ENCODE results near the gene PIP4K2C.

PIP4K2C gene

DNA sequence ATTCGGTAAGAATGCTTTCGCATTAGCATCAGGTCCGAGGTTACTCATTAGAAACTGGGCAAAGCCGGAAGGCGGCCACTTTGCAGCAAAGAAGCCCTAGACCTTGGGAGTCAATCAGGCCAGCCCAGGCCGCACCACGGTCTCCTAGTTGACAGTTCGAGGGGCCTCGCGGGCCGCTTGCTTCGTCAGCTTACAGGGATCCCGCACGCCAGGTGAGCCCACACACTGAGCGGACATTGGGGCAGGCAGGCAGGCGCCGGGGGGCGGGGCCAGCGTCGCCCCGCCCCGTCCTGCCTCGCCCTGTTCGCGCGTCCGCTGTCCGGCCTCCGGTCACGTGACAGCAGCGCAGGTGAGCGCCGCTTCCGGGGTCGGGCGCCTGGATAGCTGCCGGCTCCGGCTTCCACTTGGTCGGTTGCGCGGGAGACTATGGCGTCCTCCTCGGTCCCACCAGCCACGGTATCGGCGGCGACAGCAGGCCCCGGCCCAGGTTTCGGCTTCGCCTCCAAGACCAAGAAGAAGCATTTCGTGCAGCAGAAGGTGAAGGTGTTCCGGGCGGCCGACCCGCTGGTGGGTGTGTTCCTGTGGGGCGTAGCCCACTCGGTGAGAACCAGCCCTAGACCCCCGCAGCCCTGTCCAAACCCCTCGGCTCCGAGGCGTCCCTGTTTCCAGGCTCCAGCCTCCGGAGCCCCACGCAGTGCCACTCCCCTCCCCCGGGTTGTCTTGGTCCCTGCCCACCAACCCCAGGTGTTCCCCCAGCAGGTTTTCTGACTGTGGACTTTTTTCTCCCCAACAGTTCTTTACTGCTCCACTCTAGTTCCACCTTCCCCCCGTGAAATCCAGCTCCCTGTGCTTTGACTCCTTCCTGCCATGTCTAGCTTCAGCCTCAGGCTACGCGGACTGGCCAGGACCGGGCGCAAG lies at the start of gene PIP4K2C:
Gene PIP4K2C (plus strand): TSS at position 329 of the 918 bp plus-strand sequence. CDS start 98 bp downstream, at position 427.
- in situ Hi-C loops (cut with MboI; ENCODE audit: low sequenced_read_pairs), result no loop called here

- in situ Hi-C loops (cut with MboI; ENCODE audit: low sequenced_read_pairs), result no loop called here
Measured at GRCh38 chr12:57541717-57542116, 49.3 kb upstream of the PIP4K2C start.

DNA sequence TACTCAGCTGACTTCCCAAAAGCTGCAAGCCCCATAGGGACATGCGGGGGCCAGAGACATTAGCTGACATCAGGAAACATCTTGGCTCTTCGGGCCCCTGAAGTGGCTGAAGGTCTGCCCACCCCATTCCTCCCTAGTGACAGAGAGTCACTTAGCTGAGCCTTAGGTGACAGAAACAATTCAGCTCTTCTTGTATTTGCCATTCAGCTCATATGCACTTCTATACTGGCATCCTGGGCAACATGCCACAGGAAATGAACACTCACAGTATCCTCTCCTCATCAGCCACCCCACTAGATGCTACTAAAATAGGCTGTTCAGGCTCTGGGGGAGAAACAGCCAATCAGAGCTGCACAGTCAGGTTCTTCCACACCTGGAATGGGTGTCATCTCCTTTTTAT lies 47.4 kb upstream of the PIP4K2C start:
- in situ Hi-C loops (cut with MboI; ENCODE audit: low sequenced_read_pairs), result no loop called here

- in situ Hi-C loops (cut with MboI; ENCODE audit: low sequenced_read_pairs), result no loop called here
Measured at GRCh38 chr12:57545809-57546437, 45.1 kb upstream of the PIP4K2C start.

GRCh38 chr12:57546438-57547287 lies 44.3 kb upstream of the PIP4K2C start, which contains the start of gene DCTN2:
DCTN2 (minus strand) TSS chr12:57547192; CDS start chr12:57547063, 129 bp downstream.
- in situ Hi-C loops (cut with MboI; ENCODE audit: low sequenced_read_pairs), result no loop called here

DNA sequence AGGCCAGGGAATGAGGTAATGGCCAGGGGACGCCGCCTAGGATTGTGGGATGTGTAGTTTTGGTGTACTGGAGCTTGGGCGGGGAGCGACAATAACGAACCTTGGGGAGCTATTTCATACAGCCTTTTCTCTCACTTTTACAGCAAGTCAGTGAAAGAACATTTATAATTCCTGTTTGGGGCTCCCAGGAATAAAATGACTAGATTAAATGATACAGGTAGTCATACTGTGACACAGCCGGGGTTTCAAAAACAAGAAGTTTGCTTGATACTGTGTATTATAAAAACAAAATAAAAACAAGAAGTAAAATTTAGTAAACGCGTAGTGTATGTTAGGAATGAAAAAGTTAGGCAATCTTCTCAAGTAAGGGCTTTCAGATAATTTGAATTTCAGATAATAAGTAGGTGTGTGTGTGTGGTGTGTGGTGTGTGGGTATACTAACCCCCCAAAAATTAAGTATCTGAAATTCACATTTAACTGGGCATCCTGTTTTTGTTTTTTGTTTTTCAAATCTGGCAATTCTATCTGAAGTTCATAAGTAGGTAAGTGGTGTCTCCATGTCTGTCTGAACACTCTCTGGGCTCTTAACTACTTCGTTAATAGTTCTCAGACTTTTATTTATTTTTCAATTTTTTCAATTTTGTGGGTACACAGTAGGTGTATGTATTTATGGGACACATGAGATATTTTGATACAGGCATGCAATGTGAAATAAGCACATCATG lies 43.5 kb upstream of the PIP4K2C start:
- in situ Hi-C loops (cut with MboI; ENCODE audit: low sequenced_read_pairs), result no loop called here

GRCh38 chr12:57548013-57548315 lies 43.0 kb upstream of the PIP4K2C start:
- in situ Hi-C loops (cut with MboI; ENCODE audit: low sequenced_read_pairs), result no loop called here

- in situ Hi-C loops (cut with MboI; ENCODE audit: low sequenced_read_pairs), result no loop called here
Measured at GRCh38 chr12:57548488-57548887, 42.5 kb upstream of the PIP4K2C start.

DNA sequence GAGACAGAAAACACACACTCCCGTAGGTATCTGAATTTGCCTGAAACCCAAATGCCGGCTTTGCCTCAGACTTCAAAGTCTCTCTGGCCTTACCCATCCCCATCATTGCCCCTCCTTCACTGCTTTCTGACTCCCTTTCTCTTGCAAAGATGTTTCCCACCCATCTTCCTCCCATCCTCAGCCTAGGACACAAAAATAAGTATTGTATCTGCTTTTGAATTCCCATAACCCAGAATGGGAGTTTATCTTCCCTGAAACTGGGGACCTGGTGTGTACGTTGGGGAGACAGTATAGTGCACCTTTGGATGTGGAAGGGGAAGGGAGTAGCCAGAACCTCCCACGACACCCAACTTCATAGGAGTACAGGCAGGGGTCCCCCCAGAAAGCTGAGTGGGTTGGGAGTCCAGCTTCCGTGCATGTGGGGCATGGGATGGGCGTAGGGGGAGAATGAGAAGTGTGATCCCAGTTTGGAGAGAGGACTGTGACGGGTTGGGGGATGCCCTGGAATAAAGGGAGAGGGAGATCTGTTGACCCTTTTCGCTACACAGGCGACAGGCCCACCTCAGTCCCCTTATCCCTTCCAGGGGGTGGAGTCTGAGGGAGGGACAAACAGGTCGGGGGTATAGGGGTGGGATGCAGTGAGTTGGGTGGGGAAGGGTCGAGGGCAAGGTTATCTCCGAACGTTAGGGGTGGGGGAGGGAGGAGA lies 41.6 kb upstream of the PIP4K2C start:
- in situ Hi-C loops (cut with MboI; ENCODE audit: low sequenced_read_pairs), result no loop called here

DNA sequence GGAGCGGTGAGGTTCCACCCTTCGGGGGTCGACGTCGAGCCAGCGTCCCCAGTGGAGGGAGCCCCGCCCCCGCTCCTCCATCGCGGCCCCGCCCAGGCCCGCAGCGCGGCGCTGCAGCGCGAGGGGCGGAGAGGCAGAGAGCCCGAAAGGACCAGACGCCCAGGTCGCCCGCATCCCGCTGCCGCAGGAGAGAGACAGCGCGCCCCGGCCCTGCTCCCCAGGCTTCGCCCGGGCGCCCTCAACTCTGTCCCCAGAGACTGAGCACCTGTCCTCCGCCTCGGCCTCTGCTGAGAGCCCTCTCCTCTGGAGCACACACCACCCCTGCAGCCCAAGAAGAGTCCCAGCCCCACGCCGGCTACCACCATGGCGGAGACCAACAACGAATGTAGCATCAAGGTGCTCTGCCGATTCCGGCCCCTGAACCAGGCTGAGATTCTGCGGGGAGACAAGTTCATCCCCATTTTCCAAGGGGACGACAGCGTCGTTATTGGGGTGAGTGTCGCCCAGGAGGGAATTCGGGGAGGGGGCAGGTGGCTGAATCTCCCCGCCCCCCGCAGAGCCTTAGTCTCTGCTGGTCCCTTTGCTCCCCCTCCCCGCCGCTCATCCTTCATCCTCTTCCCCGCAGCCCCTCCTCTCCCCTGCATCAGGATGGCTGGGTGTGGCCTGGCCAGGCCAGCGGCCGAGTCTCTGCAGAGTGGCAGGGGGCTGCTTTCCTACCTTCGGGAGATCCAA lies 40.9 kb upstream of the PIP4K2C start, which contains the start of gene KIF5A:
Gene KIF5A (plus strand): TSS at position 136 of the 732 bp plus-strand sequence. CDS start 228 bp downstream, at position 364.
- in situ Hi-C loops (cut with MboI; ENCODE audit: low sequenced_read_pairs), result no loop called here

GRCh38 chr12:57550641-57551549 lies 40.1 kb upstream of the PIP4K2C start:
- in situ Hi-C loops (cut with MboI; ENCODE audit: low sequenced_read_pairs), result no loop called here

- in situ Hi-C loops (cut with MboI; ENCODE audit: low sequenced_read_pairs), result no loop called here
Measured at GRCh38 chr12:57551637-57552305, 39.2 kb upstream of the PIP4K2C start.

GRCh38 chr12:57552306-57552651 lies 38.7 kb upstream of the PIP4K2C start:
- in situ Hi-C loops (cut with MboI; ENCODE audit: low sequenced_read_pairs), result no loop called here

DNA sequence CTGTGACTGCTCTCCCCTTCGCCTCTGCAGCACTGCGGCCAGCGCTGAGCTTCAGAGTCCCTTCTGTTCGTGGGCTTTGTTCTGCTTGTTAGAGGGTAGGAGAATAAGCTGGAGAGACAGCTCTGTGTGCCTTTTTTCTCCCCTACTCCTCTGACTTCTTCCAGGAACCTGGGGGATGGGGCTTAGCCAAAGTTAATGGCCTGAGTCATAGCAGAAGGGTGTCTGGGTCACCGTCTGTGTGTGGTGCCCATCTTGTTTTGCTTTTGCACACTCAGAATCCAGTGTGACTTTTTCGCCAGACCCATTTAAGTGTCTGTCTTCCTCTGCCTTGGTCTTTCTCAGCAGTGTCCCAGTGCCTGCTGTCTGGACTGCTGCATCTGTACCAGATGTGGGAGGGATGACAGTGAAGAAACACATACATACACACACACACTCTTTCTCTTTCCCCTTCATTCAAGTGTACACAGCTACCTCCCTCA lies 38.1 kb upstream of the PIP4K2C start:
- in situ Hi-C loops (cut with MboI; ENCODE audit: low sequenced_read_pairs), result no loop called here

DNA sequence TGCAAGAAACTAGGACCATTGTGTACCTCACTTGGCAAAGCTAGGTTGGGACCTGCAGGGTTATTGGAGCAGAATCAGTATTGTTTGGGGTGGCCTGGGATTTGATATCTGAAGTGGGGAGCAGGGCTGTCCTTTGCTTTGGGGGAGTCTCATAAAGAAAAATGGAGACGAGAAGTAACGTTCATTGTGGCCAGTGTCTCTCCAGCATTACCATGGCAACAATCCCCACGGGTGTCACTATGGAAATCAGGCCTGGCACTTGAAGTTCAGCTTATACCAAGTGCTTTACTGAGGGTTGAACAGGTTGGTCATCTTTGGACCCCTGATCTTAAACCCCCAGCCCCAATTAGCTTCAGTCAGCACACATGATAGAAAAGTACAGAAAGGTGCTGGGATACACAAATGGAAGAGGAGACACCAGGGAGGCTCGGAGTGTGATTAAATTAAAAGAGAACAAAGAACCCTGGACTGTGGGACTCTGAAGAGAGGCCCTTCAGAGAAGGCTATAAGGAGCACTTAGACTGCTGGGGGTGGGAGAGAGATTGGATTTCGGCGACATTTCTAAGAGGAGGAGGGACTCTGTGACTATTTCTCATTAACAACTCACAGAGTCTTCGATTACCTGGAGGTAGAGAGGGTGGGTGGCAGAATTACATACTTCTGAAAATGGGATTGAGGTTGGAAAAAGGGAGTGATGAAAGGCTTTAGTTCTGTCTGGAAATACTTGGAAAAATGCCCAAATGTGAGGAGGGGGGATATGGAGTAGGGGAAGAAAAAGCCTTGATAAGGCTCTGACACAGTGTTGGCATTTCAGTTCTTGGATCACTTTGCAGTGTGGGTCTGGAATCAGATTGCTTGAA lies 37.4 kb upstream of the PIP4K2C start:
- in situ Hi-C loops (cut with MboI; ENCODE audit: low sequenced_read_pairs), result no loop called here

DNA sequence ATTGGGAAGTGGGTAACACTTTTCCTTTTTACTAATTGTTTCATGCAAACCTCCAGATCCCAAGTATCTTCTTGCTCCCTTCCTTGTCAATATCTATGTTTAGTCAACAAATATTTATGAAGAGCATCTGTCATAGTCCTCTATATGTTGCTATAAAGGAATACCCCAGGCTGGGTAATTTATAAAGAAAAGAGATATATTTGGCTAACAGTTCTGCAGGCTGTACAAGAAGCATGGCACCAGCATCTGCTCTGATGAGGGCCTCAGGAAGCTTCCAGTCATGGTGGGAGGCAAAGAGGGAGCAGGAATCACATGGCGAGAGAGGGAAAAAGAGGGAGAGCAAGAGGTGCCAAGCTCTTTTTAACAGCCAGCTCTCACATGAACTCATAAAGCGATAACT lies 36.5 kb upstream of the PIP4K2C start:
- in situ Hi-C loops (cut with MboI; ENCODE audit: low sequenced_read_pairs), result no loop called here

DNA sequence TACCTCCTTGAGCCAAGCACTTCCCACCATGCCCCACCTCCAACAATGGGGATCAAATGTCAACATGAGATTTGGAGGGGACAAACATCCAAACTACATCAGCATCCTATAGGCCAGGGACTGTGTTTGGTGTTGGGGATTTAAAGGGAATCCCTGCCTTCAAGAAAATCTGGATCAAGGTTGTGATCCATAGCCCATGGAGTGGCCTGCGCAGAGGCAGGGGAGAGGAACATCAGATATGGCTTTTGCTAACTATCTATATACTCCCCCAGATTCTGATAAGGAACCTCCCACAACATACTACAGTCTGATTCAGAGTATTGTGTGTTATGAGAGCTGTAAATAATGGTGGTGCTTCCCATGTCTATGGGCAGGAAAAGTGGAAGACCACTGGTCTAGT lies 36.1 kb upstream of the PIP4K2C start:
- in situ Hi-C loops (cut with MboI; ENCODE audit: low sequenced_read_pairs), result no loop called here
